ENCODE data around the gene RSL24D1.
A peak's percentile ranks its signal among the peaks of the same experiment; 100 is the strongest.

RSL24D1 gene

GRCh38 chr15:55196458-55197361 is at the start of gene RSL24D1:
RSL24D1 (minus strand) TSS chr15:55196941; CDS start chr15:55196890, 51 bp downstream.
- peak; percentile 95 for DNase-seq (ENCODE audit: low read depth)

DNA sequence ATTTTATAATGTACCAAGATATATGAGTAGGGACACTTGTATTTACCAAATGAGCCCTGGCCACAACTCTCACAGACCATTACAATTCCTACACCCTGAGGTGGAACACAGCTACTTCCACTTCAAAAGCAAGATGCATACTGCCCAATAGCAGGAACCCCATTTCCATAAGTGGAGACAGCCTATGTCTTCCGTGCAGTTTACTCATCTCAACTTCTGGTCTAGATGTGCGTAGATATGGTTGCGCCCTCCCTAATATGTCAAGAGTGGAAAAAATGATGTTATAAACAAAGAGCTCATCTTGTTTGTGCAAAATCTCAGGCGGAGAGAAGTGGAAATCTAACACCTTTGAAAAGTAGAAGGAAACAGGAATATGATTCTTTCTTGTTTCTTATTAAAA is 48.3 kb upstream of the RSL24D1 start:
- no peak for DNase-seq (ENCODE audit: low read depth)

GRCh38 chr15:55241891-55242290 is 45.1 kb upstream of the RSL24D1 start:
- DNase-seq (ENCODE audit: low read depth), result no peak

GRCh38 chr15:55241186-55241585 is 44.4 kb upstream of the RSL24D1 start:
- no peak for DNase-seq (ENCODE audit: low read depth)

- no peak for DNase-seq (ENCODE audit: low read depth)
Observed at GRCh38 chr15:55240125-55240760, 43.5 kb upstream of the RSL24D1 start.

DNA sequence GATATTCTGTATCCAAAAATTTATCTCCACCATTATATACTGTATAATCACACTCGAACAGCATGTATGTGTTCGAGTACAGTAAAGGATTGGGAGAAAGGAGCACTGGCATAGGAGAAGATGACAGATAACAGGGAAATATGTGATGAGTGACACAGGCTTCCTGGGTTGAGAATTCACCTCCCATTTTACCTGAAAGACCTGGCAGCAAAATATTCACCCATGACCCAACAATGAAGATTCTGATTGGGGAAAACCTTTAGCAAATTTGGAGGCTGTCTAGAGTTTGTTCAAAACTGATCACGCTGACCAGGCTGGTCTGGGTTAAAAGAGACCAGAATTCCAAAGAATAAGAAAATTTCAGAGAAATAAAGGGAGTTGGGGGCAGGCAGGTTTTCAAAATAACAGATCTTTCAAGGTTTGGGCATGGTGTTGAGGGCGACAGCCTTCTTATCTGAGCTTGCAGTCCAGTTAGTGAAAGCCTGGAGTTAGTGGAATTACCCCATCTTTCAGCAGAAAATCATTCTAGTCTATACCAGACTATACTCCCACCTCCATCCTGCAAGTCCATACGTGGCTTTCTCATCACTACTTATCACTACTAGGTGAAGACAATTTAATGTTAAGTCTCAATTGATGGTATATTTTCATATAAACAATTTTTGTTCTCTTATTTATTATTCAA is 42.8 kb upstream of the RSL24D1 start:
- no peak for DNase-seq (ENCODE audit: low read depth)

- no peak for DNase-seq (ENCODE audit: low read depth)
Observed at GRCh38 chr15:55238877-55239276, 42.1 kb upstream of the RSL24D1 start.

DNA sequence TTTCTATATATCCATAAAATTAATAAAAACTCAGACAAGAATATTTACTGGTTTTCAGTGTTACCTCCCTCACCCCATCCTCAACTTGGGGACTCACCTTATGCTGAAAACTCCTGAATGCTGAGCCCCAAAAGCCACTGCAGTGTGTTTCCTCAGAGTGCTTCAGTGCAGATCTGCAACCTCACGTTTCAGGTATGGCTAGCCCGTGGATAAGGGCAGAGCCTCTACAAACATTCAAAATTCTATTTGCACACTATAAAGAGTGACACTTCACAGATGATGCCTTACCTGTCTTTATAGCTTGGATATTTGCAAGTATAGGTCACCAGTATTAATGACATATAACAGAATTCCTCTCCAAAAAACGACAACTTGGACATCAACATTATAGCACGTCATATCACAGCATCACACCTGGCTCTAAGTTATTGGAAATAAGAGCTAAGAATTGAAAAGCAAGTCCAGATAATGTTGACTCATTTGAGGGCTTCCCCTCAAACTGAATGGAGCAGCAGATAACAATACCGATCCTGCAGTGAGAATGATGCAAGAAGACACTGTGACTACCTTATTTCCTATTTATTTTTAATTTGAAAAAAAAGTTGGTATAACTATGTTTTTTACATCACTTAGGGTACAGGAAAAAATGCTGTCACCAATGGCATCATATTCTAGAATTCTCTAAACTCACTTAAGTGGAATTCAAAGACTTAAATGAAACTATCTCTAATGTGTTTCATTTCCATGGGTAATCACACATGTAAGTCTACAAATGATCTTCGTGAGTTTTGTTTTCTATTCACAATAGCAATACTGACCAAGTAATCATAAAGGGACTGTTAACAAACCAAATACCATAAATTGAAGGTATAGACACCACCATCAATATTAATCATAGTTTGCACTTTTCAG is 40.7 kb upstream of the RSL24D1 start:
- DNase-seq (ENCODE audit: low read depth), result no peak

GRCh38 chr15:55235546-55236036 is 38.9 kb upstream of the RSL24D1 start:
- no peak for DNase-seq (ENCODE audit: low read depth)

- DNase-seq (ENCODE audit: low read depth), result no peak
Observed at GRCh38 chr15:55234800-55235104, 38.0 kb upstream of the RSL24D1 start.

- no peak for DNase-seq (ENCODE audit: low read depth)
Observed at GRCh38 chr15:55234104-55234799, 37.5 kb upstream of the RSL24D1 start.

DNA sequence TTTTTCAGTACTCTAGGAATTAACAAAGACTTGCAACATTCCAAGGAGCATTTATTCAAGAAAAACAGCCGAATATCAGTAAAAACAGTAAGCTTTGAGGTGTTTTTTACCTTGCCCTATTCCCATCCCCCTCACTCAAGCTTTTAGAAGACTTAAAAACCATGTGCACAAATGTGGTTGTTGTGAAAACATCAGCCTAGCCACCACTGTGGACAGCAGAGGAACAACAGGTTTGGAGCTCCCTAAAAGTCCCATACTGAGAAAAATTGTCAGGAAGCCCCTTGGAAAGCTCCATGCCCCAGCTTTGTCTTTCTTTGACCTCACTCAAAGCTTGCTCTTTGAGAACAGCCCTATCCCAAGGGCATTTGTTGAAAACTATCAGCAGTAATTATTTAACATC is 34.7 kb upstream of the RSL24D1 start:
- no peak for DNase-seq (ENCODE audit: low read depth)

- DNase-seq (ENCODE audit: low read depth), result no peak
Observed at GRCh38 chr15:55230953-55231352, 34.2 kb upstream of the RSL24D1 start.

DNA sequence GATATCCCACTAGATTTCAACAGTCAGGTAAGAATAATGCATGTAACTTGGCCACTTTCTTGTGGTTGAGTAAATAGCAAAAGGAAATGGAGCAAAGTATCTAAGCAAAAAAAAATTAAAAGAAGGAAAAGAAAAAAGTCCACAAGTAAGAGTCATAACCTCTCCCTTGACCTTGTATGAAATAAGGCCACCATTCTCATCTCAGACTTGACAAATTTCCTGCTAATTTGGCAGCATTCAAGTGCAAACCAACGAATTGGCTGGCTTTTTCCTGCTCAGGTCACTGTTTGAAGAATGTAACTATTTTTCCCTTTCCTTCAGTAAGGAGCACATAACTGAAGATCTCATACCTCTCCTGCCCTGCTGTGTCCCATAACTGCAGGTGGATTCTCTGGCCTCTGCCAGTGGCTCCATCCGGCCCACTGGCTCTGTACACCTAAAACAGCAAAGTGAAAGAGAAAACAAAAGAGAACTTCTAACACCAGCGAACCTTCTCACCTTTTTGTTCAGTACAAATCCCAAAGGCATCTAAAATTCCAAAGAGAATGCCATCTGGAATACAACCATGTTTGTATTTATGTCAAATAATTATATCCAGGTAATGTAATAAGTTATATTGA is 33.4 kb upstream of the RSL24D1 start:
- DNase-seq (ENCODE audit: low read depth), result no peak

GRCh38 chr15:55226127-55226526 is 29.4 kb upstream of the RSL24D1 start:
- no peak for DNase-seq (ENCODE audit: low read depth)

DNA sequence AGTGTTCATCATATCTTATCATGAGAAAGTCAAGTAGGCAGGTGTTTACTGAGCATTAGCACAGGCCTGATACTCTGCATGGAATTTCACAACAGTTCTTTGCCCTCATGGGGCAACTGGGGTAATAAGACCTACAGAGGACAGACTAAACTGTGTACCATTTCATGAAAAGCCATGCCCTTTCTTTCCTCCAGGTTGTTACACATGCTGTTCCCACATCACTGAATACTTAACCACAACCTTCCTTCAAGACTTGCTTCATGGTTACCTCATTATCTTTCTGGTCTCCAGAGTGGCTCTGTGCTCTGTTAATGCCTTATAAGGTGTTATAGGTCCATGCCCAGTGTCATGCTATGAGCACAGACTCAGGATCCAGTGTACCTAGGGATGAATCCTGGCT is 28.2 kb upstream of the RSL24D1 start:
- DNase-seq (ENCODE audit: low read depth), result no peak

- DNase-seq (ENCODE audit: low read depth), result no peak
Observed at GRCh38 chr15:55222588-55222987, 25.8 kb upstream of the RSL24D1 start.

DNA sequence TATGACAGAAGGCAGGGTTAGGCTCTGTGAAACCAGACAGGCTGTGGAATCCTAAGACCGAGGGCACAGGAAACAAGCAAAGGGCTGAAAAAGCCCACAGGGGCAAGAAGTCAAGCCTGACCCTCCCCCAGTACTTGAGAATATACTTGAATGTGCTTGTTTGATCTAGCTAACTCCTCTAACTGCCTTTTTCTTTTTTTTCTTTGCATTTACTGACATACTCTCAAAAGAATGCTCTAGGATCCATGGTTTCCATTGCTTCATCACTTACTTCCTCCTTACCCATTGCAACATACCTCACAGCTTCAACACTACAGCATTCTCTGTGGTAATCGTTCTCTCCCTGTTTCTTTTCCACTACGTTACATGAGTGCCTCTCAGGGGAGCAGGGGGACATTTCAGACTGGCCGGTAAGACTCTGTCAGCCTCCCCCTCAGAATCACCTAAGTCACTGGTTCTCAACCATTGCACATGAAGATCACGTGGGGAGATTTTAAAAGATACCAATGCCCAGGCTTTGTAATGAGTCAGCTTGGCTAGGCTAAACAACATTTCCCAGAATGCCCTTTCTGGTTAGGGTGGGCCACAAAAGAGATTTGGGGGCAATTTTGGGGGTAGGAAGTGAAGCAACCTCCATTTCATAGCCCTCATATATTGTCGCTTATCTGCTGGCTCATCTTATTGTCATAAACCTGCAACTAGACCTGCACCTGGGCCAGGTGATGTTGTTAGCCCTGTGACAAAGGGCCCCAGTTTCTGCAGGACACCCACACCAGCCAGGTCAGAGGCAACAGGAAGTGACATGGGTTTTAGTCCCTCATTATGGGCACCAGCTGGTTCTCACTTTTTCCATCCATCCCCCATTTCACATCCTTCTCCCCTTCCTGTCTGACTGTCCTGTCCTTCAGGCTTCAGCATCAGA is 24.6 kb upstream of the RSL24D1 start:
- DNase-seq (ENCODE audit: low read depth), result no peak

- no peak for DNase-seq (ENCODE audit: low read depth)
Observed at GRCh38 chr15:55220606-55221005, 23.9 kb upstream of the RSL24D1 start.

DNA sequence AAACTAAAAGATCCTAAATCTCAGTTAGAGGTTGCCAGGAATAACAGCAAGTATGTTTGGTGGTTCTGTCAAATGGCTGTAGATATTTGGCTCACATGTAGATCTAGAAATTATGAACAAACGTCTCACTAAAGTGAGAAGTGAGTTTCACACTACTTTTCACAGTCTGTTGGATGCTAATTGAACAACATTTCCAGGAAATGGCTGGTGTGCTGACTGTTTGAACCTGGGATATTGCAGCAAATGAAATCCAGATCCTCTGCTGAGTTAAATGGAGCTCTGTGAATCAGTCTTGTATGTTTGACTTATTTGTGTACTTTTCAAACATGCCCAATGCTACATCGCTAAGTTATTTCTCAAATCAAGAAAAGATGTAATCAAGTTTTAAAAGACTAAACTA is 21.3 kb upstream of the RSL24D1 start:
- no peak for DNase-seq (ENCODE audit: low read depth)
